Naive thymus-derived CD4-positive, alpha-beta T cell (primary cell): Measurements from ENCODE around the gene KIR2DL4. TPM values are rescaled to one million over a fixed set of nuclear protein-coding genes. Genes with fewer than 3 reads are reported as not detected.
A peak's percentile ranks its signal among the peaks of the same experiment; 100 is the strongest.
"Not testable (repeated sequence)": the region's sequence is repeated elsewhere in the genome, so short reads cannot be mapped to it uniquely, and the experiment has no call there.

Experiments used
- ATAC-seq: fragments of 150-1000 bp; cut with Tn5 transposase; 2 replicates; pipeline ENCODE4 v1.10.0; 2021; ENCODE audit warnings: mild to moderate bottlenecking, moderate library complexity
- CTCF ChIA-PET: fragments of 350-600 bp; sonication (Branson Sonifier 250); formaldehyde crosslinking; loops from one replicate; lab custom pipeline; 2021; ENCODE audit warnings: antibody characterized with exemption; lab: Charles Lee
- POLR2A ChIA-PET: fragments of 350-600 bp; sonication (Branson Sonifier 250); formaldehyde crosslinking; loops from one replicate; lab custom pipeline; 2021; ENCODE audit warnings: antibody characterized with exemption, inconsistent platforms; lab: Charles Lee
- DNase-seq, 9 donors: peaks; one replicate each; pipeline versions ENCODE4 v3.0.0 to v3.0.0-alpha.2; 2020 to 2022; ENCODE audit warnings: mixed read lengths in 1 of 9
- H3K27ac ChIP-seq: one replicate; pipeline ENCODE4 v1.7.0; 2013; ENCODE audit warnings: mild to moderate bottlenecking, low read depth, low read length, moderate library complexity
- H3K27me3 ChIP-seq, 2 donors: one replicate each; pipeline ENCODE4 v1.7.0; 2013; ENCODE audit warnings: low read length in 2 of 2, mild to moderate bottlenecking in 2 of 2, moderate library complexity in 2 of 2; ENCODE audit not compliant: control insufficient read depth in 2 of 2, insufficient read depth in 2 of 2
- H3K36me3 ChIP-seq, 3 experiments: 1 replicate in 2 of 3; 2 replicates in 1 of 3; pipeline ENCODE4 v1.7.0; 2013; ENCODE audit warnings: low read length in 3 of 3, mild to moderate bottlenecking in 3 of 3, moderate library complexity in 1 of 3; ENCODE audit not compliant: insufficient read depth in 3 of 3, control insufficient read depth in 2 of 3
- H3K4me1 ChIP-seq, 2 donors: one replicate each; pipeline ENCODE4 v1.7.0; 2013; ENCODE audit warnings: low read length in 2 of 2, mild to moderate bottlenecking in 2 of 2, moderate library complexity in 1 of 2; ENCODE audit not compliant: control insufficient read depth in 2 of 2, insufficient read depth in 2 of 2
- H3K4me3 ChIP-seq: 2 replicates; pipeline ENCODE4 v1.7.0; 2013; ENCODE audit warnings: mild to moderate bottlenecking, low read length
- H3K9me3 ChIP-seq, 3 experiments: 1 replicate in 2 of 3; 2 replicates in 1 of 3; pipeline ENCODE4 v1.7.0; 2013; ENCODE audit warnings: low read length in 3 of 3; ENCODE audit not compliant: control insufficient read depth in 2 of 3
- H3K27ac Mint-ChIP-seq, 9 donors: one replicate each; pipeline ENCODE4 v1.8.0; 2020 to 2022; ENCODE audit warnings: mixed read lengths in 9 of 9, mild to moderate bottlenecking in 8 of 9, moderate library complexity in 5 of 9, inconsistent platforms in 2 of 9
- H3K27me3 Mint-ChIP-seq, 5 donors: one replicate each; pipeline ENCODE4 v1.8.0; 2021 to 2022; ENCODE audit warnings: mixed read lengths in 5 of 5, mild to moderate bottlenecking in 1 of 5
- H3K36me3 Mint-ChIP-seq, 5 donors: one replicate each; pipeline ENCODE4 v1.8.0; 2020 to 2022; ENCODE audit warnings: mixed read lengths in 5 of 5, mild to moderate bottlenecking in 3 of 5, inconsistent platforms in 1 of 5
- H3K4me1 Mint-ChIP-seq, 7 donors: one replicate each; pipeline ENCODE4 v1.8.0; 2020 to 2022; ENCODE audit warnings: mixed read lengths in 7 of 7, mild to moderate bottlenecking in 3 of 7, inconsistent platforms in 1 of 7
- H3K4me3 Mint-ChIP-seq, 10 donors: one replicate each; pipeline ENCODE4 v1.8.0; 2020 to 2022; ENCODE audit warnings: mild to moderate bottlenecking in 10 of 10, mixed read lengths in 10 of 10, moderate library complexity in 6 of 10, inconsistent platforms in 2 of 10
- H3K9me3 Mint-ChIP-seq, 11 donors: one replicate each; pipeline ENCODE4 v1.8.0; 2020 to 2022; ENCODE audit warnings: mixed read lengths in 11 of 11, mild to moderate bottlenecking in 4 of 11, inconsistent platforms in 1 of 11, moderate library complexity in 1 of 11
- intact Hi-C, 2 donors: fragments of 100-400 bp; cut with micrococcal nuclease; formaldehyde crosslinking; loops; one replicate each; pipeline ENCODE4 v1.15.1; 2023
- polyA plus RNA-seq, 2 donors: library from polyadenylated mRNA; unstranded; fragments of 300-500 nt; fragmentation: Illumina TruSeq; gene quantifications; one replicate each; pipeline ENCODE4 v1.2.3, GENCODE V29; 2021
- total RNA-seq, 6 experiments: library from RNA in 5 of 6; stranded (reverse) in 5 of 6; gene quantifications; 1 replicate in 5 of 6; 2 replicates in 1 of 6; pipeline ENCODE4 v1.2.3 and lab custom pipeline; 2021 to 2026

The KIR2DL4 gene
- total and polyA plus RNA-seq, 7 experiments from 2014 or later, result 0.15 to 0.48 (median 0.44) TPM; not detected in 4

DNA sequence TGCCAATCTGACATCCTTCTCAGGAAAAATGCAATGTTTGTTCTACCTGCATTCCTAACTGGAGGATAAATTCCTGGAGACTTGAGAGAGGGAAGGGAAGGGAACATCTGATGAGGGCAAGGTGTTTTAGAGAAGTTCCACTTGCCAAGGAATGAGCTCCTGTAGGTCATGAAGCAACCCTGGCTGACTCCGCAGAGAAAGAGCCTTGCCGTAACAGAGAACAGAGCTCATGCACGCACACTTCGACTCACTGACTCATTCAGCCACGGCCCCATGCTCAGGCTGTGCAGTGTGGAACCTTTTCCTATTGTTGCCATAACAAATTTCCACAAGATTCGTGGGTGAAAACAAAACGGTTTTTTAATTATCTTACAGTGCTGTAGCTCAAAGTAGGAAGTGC is 24.5 kb upstream of the KIR2DL4 start:
- H3K27me3 ChIP-seq, H3K4me1 ChIP-seq, H3K27ac Mint-ChIP-seq, DNase-seq, H3K36me3 Mint-ChIP-seq, H3K4me3 ChIP-seq, intact Hi-C loops, CTCF ChIA-PET, H3K4me1 Mint-ChIP-seq, ATAC-seq, H3K4me3 Mint-ChIP-seq, H3K9me3 ChIP-seq, H3K36me3 ChIP-seq, H3K27ac ChIP-seq, POLR2A ChIA-PET: not testable (repeated sequence)
- Mint-ChIP-seq H3K9me3 (peaks cover 0 to 52% (median 12%) of the 10 kb centered on the region in 11 donors), H3K27me3 (peaks cover 0 to 33% (median 9%) of the 10 kb centered on the region in 5 donors)

DNA sequence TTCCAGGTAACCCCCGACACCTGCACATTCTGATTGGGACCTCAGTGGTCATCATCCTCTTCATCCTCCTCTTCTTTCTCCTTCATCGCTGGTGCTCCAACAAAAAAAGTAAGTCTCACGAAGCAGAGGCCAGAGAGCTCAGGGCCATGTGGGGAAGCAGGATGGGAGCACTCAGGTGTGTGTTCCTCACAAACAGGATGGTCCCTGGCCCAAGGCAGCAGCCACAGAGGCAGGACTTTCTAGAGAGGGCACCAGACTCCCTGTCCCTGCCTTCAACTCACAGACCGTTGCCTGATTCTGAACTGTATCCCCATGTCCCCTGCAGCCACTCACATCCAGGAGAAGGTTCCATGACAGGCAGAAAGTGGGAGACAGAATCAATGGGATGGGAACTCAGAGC is 20.5 kb upstream of the KIR2DL4 start:
- POLR2A ChIA-PET, H3K4me1 Mint-ChIP-seq, H3K4me3 ChIP-seq, DNase-seq, ATAC-seq, intact Hi-C loops, H3K4me3 Mint-ChIP-seq, CTCF ChIA-PET, H3K27ac Mint-ChIP-seq, H3K27ac ChIP-seq, H3K4me1 ChIP-seq, H3K9me3 ChIP-seq, H3K27me3 ChIP-seq, H3K36me3 ChIP-seq: not testable (repeated sequence)
- peaks cover 0 to 44% (median 9%) of the 10 kb centered on the region in 11 donors for H3K9me3 Mint-ChIP-seq
- H3K27me3 Mint-ChIP-seq, result peaks cover 0 to 53% (median 23%) of the 10 kb centered on the region in 5 donors
- H3K36me3 Mint-ChIP-seq, result peaks cover 0 to 11% (median 0%) of the 10 kb centered on the region in 5 donors

- POLR2A ChIA-PET, H3K27ac ChIP-seq, DNase-seq, ATAC-seq, H3K27ac Mint-ChIP-seq, H3K4me3 Mint-ChIP-seq, CTCF ChIA-PET, H3K36me3 Mint-ChIP-seq, H3K36me3 ChIP-seq, H3K27me3 ChIP-seq, intact Hi-C loops, H3K4me1 ChIP-seq, H3K4me1 Mint-ChIP-seq, H3K9me3 ChIP-seq, H3K4me3 ChIP-seq: not testable (repeated sequence)
- peaks cover 0 to 35% (median 7%) of the 10 kb centered on the region in 11 donors for H3K9me3 Mint-ChIP-seq
- H3K27me3 Mint-ChIP-seq, result peaks cover 0 to 57% (median 29%) of the 10 kb centered on the region in 5 donors
Observed at GRCh38 chr19:54786091-54786723, 17.2 kb upstream of the KIR2DL4 start.

DNA sequence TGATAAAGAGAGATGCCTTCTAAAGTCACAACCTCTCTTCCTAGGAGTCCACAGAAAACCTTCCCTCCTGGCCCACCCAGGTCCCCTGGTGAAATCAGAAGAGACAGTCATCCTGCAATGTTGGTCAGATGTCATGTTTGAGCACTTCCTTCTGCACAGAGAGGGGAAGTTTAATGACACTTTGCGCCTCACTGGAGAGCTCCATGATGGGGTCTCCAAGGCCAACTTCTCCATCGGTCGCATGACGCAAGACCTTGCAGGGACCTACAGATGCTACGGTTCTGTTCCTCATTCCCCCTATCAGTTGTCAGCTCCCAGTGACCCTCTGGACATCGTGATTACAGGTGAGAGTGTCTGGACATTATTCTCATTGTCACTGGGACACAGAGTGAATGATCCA is 15.3 kb upstream of the KIR2DL4 start:
- POLR2A ChIA-PET, H3K36me3 ChIP-seq, H3K4me3 Mint-ChIP-seq, H3K27me3 ChIP-seq, DNase-seq, intact Hi-C loops, H3K27ac Mint-ChIP-seq, H3K36me3 Mint-ChIP-seq, H3K4me3 ChIP-seq, H3K9me3 ChIP-seq, H3K27ac ChIP-seq, CTCF ChIA-PET, H3K4me1 ChIP-seq: not testable (repeated sequence)
- Mint-ChIP-seq H3K9me3 (peaks cover 0 to 18% (median 2%) of the 10 kb centered on the region in 11 donors), H3K27me3 (peaks cover 3 to 57% (median 30%) of the 10 kb centered on the region in 5 donors), H3K4me1 (peaks cover 0 to 17% (median 10%) of the 10 kb centered on the region in 7 donors)
- peak; percentile 68 for ATAC-seq

DNA sequence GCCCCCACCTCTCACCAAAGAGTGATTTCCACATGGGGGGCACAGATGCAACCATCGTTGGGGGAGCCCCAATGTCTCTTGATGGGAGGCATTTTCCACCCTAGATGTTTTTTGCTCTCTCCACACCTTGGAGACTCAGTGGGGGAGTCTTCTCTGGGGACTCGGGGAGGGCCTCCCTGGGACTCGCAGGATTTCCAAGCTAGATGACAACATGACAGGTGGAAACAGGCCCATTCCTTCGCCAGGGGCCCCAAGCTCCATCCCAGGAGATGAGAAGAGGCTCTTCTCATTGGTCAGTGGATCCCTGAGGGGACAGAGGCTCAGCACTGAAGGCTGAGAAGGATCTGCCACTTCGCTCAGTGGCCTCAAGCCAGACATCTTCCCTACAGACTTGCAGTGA is 12.7 kb upstream of the KIR2DL4 start:
- no peak overlapping the region for H3K27ac ChIP-seq
- Mint-ChIP-seq H3K27ac (no peak overlapping the region), H3K36me3 (no peaks in the 10 kb centered on the region), H3K4me1 (peaks cover 0 to 21% (median 17%) of the 10 kb centered on the region in 7 donors), H3K27me3 (peaks cover 6 to 42% (median 17%) of the 10 kb centered on the region in 5 donors), H3K4me3 (no peak overlapping the region), H3K9me3 (peaks cover 0 to 7% (median 0%) of the 10 kb centered on the region in 11 donors)
- H3K9me3 ChIP-seq, result no peaks in the 10 kb centered on the region
- intact Hi-C loops, result no loop called here
- no peak overlapping the region for H3K4me3 ChIP-seq
- ChIA-PET POLR2A (no interaction called here), CTCF (no interaction called here)
- DNase-seq, result no peak
- H3K27me3 ChIP-seq, result no peaks in the 10 kb centered on the region
- no peak for ATAC-seq
- no peaks in the 10 kb centered on the region for H3K4me1 ChIP-seq
- H3K36me3 ChIP-seq, result no peaks in the 10 kb centered on the region

DNA sequence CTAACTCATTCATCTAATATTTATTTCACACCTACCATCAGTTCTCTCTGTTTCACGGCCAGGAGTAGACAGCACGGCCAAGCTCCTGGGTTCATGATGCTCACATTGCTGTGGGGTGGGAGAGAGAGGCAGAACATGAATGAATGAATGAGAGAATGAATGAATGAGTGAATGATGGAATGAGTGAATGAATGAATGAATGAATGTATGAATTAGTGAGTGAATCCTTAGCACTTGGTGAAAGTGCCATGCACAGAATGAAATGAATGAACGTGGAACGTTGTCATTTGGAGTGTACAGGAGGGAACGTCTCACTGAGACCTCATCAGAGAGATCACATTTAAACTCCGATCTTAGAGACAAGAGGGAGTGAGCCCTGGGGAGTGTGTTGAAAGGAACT is 11.9 kb upstream of the KIR2DL4 start:
- ChIA-PET POLR2A (no interaction called here), CTCF (no interaction called here)
- no peak for DNase-seq
- H3K36me3 Mint-ChIP-seq, result no peaks in the 10 kb centered on the region
- H3K9me3 Mint-ChIP-seq, result peaks cover 0 to 3% (median 0%) of the 10 kb centered on the region in 11 donors
- ATAC-seq, result no peak
- H3K4me3 Mint-ChIP-seq, result peak overlapping the region in 6 of 10 donors; percentile 6 to 44 (median 19)
- no peak overlapping the region for H3K27ac Mint-ChIP-seq
- intact Hi-C loops, result no loop called here
- H3K27me3 ChIP-seq, result no peaks in the 10 kb centered on the region
- H3K27ac ChIP-seq, result no peak overlapping the region
- peaks cover 0 to 21% (median 17%) of the 10 kb centered on the region in 7 donors for H3K4me1 Mint-ChIP-seq
- peaks cover 7 to 43% (median 16%) of the 10 kb centered on the region in 5 donors for H3K27me3 Mint-ChIP-seq
- H3K4me1 ChIP-seq, result no peaks in the 10 kb centered on the region
- no peaks in the 10 kb centered on the region for H3K9me3 ChIP-seq
- no peaks in the 10 kb centered on the region for H3K36me3 ChIP-seq
- no peak overlapping the region for H3K4me3 ChIP-seq

- peak overlapping the region in 6 of 9 donors; percentile 2 to 49 (median 14) for H3K27ac Mint-ChIP-seq
- Histone ChIP-seq H3K4me1 (no peaks in the 10 kb centered on the region), H3K36me3 (no peaks in the 10 kb centered on the region), H3K4me3 (peak overlapping the region; percentile 41), H3K27ac (no peak overlapping the region), H3K27me3 (no peaks in the 10 kb centered on the region), H3K9me3 (no peaks in the 10 kb centered on the region)
- H3K4me1 Mint-ChIP-seq, result peaks cover 0 to 21% (median 17%) of the 10 kb centered on the region in 7 donors
- peaks cover 0 to 4% (median 0%) of the 10 kb centered on the region in 11 donors for H3K9me3 Mint-ChIP-seq
- ChIA-PET POLR2A (no interaction called here), CTCF (no interaction called here)
- no peak for ATAC-seq
- H3K4me3 Mint-ChIP-seq, result peak overlapping the region; percentile 40 to 88 (median 78)
- intact Hi-C loops, result no loop called here
- peaks cover 11 to 42% (median 15%) of the 10 kb centered on the region in 5 donors for H3K27me3 Mint-ChIP-seq
- no peak for DNase-seq
- no peaks in the 10 kb centered on the region for H3K36me3 Mint-ChIP-seq
Observed at GRCh38 chr19:54792814-54793213, 10.6 kb upstream of the KIR2DL4 start.
